T-cell (primary cell): ENCODE measurements around the gene MINK1. TPM values are rescaled to one million over a fixed set of nuclear protein-coding genes. Genes with fewer than 3 reads are reported as not detected.

Experiments used
- ATAC-seq, 4 experiments: fragments of 200-7000 bp in 3 of 4; fragments of 150-1000 bp in 1 of 4; cut with Tn5 transposase; replicated peaks in 1 of 4; 1 replicate in 3 of 4; 2 replicates in 1 of 4; pipeline ENCODE4 v1.10.0; 2021; ENCODE audit warnings: moderate library complexity in 3 of 4, mild to moderate bottlenecking in 2 of 4, moderate number of reproducible peaks in 1 of 4
- CTCF ChIA-PET, 2 donors: fragments of 300-600 bp; sonication (Branson Sonifier 250); formaldehyde crosslinking; loops; one replicate each; lab custom pipeline; 2022; ENCODE audit warnings: antibody characterized with exemption in 2 of 2; lab: Charles Lee
- POLR2A ChIA-PET, 2 donors: fragments of 300-600 bp; sonication (Branson Sonifier 250); formaldehyde crosslinking; loops; one replicate each; lab custom pipeline; 2022; ENCODE audit warnings: antibody characterized with exemption in 2 of 2; lab: Charles Lee
- DNase-seq, 35 experiments: peaks; one replicate each; pipeline versions ENCODE4 v3.0.0 to v3.0.0-alpha.2; 2013 to 2023
- H3K27ac ChIP-seq: one replicate; pipeline ENCODE4 v1.5.1; 2013; ENCODE audit warnings: low read length
- H3K27me3 ChIP-seq, 2 experiments: replicated peaks in 1 of 2; 1 replicate in 1 of 2; 2 replicates in 1 of 2; pipeline versions ENCODE4 v1.6.1 to v1.7.0; 2013; ENCODE audit warnings: low read length in 1 of 2, mixed read lengths in 1 of 2; ENCODE audit not compliant: control insufficient read depth in 2 of 2, insufficient read depth in 2 of 2; ENCODE audit errors: extremely low read depth in 1 of 2
- H3K36me3 ChIP-seq, 2 donors: 1 replicate in 1 of 2; 2 replicates in 1 of 2; pipeline versions ENCODE4 v1.6.1 to v1.7.0; 2013; ENCODE audit warnings: low read length in 1 of 2; ENCODE audit not compliant: control insufficient read depth in 2 of 2, insufficient read depth in 1 of 2; ENCODE audit errors: extremely low read depth in 1 of 2
- H3K4me1 ChIP-seq, 2 experiments: 1 replicate in 1 of 2; 2 replicates in 1 of 2; pipeline versions ENCODE4 v1.6.1 to v1.7.0; 2013; ENCODE audit warnings: low read length in 2 of 2, mixed read lengths in 1 of 2; ENCODE audit not compliant: insufficient read depth in 2 of 2, control insufficient read depth in 1 of 2; ENCODE audit errors: extremely low read depth in 1 of 2
- H3K4me3 ChIP-seq, 2 donors: 1 replicate in 1 of 2; 2 replicates in 1 of 2; pipeline versions ENCODE4 v1.5.1 to v1.7.0; 2013; ENCODE audit warnings: mild to moderate bottlenecking in 2 of 2, low read length in 1 of 2, moderate library complexity in 1 of 2; ENCODE audit not compliant: control insufficient read depth in 1 of 2; ENCODE audit errors: extremely low read depth in 1 of 2
- H3K9me3 ChIP-seq: 2 replicates; pipeline ENCODE4 v1.7.0; 2013
- H3K27ac Mint-ChIP-seq, 2 donors: one replicate each; pipeline ENCODE4 v1.8.0; 2020 to 2021; ENCODE audit warnings: mild to moderate bottlenecking in 2 of 2, mixed read lengths in 2 of 2
- H3K27me3 Mint-ChIP-seq, 2 donors: one replicate each; pipeline ENCODE4 v1.8.0; 2021 to 2022; ENCODE audit warnings: mixed read lengths in 2 of 2
- H3K36me3 Mint-ChIP-seq: one replicate; pipeline ENCODE4 v1.8.0; 2021; ENCODE audit warnings: mixed read lengths
- H3K4me1 Mint-ChIP-seq, 3 donors: one replicate each; pipeline ENCODE4 v1.8.0; 2020 to 2022; ENCODE audit warnings: mixed read lengths in 3 of 3, mild to moderate bottlenecking in 1 of 3
- H3K4me3 Mint-ChIP-seq, 3 donors: one replicate each; pipeline ENCODE4 v1.8.0; 2020 to 2022; ENCODE audit warnings: mild to moderate bottlenecking in 3 of 3, mixed read lengths in 3 of 3, moderate library complexity in 3 of 3
- H3K9me3 Mint-ChIP-seq, 3 donors: one replicate each; pipeline ENCODE4 v1.8.0; 2020 to 2022; ENCODE audit warnings: mixed read lengths in 3 of 3
- WGBS: methylation state at CpG from one replicate; pipeline ENCODE4 v1.1.5; 2013; ENCODE audit warnings: missing lambda C conversion rate; ENCODE audit not compliant: insufficient coverage; 5-methylcytosine and 5-hydroxymethylcytosine counted together
- total RNA-seq, 35 experiments: library from RNA in 6 of 35; stranded (reverse) in 6 of 35; fragments of 120-200 nt in 1 of 35; gene quantifications; one replicate each; pipeline versions ENCODE4 v1.2.1 to v1.2.4 and lab custom pipeline; 2013 to 2026

Gene MINK1
- total RNA-seq, 5 donors from 2014 or later (not counting 1 experiment from before 2014, with no cell fraction given): 156 to 189 (median 164) TPM

- Mint-ChIP-seq H3K27ac (peak overlapping the region; percentile 96 to 97), H3K9me3 (no peaks in the 10 kb centered on the region), H3K36me3 (peaks cover 47% of the 10 kb centered on the region), H3K4me3 (peak overlapping the region; percentile 91 to 100 (median 94)), H3K27me3 (no peaks in the 10 kb centered on the region), H3K4me1 (peaks cover 72 to 79% (median 77%) of the 10 kb centered on the region in 3 donors)
- ATAC-seq: no peak
- WGBS: 0% methylated on average over 3 of the region's 4 CpGs
- Histone ChIP-seq H3K4me1 (peaks cover 37 to 74% of the 10 kb centered on the region in 2 experiments), H3K27me3 (no peaks in the 10 kb centered on the region), H3K4me3 (peak overlapping the region; percentile 85 to 99), H3K9me3 (no peaks in the 10 kb centered on the region), H3K36me3 (peaks cover 11 to 59% of the 10 kb centered on the region in 2 donors), H3K27ac (peak overlapping the region; percentile 75)
- CTCF ChIA-PET: no interaction called here
- DNase-seq: no peak
- POLR2A ChIA-PET: no interaction called here
These were observed 108.1 kb downstream of the MINK1 start for GRCh38 chr17:4941319-4941610.

- no peaks in the 10 kb centered on the region for H3K27me3 Mint-ChIP-seq
- H3K4me3 Mint-ChIP-seq: peak overlapping the region; percentile 91 to 100 (median 94)
- CTCF ChIA-PET: no interaction called here
- peaks cover 74 to 79% (median 79%) of the 10 kb centered on the region in 3 donors for H3K4me1 Mint-ChIP-seq
- H3K27ac Mint-ChIP-seq: peak overlapping the region; percentile 96 to 97
- peaks cover 50% of the 10 kb centered on the region for H3K36me3 Mint-ChIP-seq
- Histone ChIP-seq H3K9me3 (no peaks in the 10 kb centered on the region), H3K4me3 (peak overlapping the region; percentile 60 to 100), H3K27me3 (no peaks in the 10 kb centered on the region), H3K36me3 (peaks cover 8 to 58% of the 10 kb centered on the region in 2 donors), H3K27ac (peak overlapping the region; percentile 97), H3K4me1 (peaks cover 39 to 76% of the 10 kb centered on the region in 2 experiments)
- no peaks in the 10 kb centered on the region for H3K9me3 Mint-ChIP-seq
- ATAC-seq (no peak), DNase-seq (no peak)
- POLR2A ChIA-PET: no interaction called here
- 100% methylated on average over 1 of the region's 13 CpGs for WGBS
These were observed 109.8 kb downstream of the MINK1 start for GRCh38 chr17:4942760-4943508.

GRCh38 chr17:4944163-4944553 lies 111.0 kb downstream of the MINK1 start:
- ChIA-PET CTCF (no interaction called here), POLR2A (no interaction called here)
- peaks cover 39 to 66% of the 10 kb centered on the region in 2 experiments for H3K4me1 ChIP-seq
- peaks cover 8 to 51% of the 10 kb centered on the region in 2 donors for H3K36me3 ChIP-seq
- Mint-ChIP-seq H3K27ac (peak overlapping the region; percentile 96 to 97), H3K4me1 (peaks cover 64 to 73% (median 69%) of the 10 kb centered on the region in 3 donors), H3K27me3 (no peaks in the 10 kb centered on the region), H3K9me3 (no peaks in the 10 kb centered on the region), H3K4me3 (peak overlapping the region; percentile 97 to 100 (median 98)), H3K36me3 (peaks cover 50% of the 10 kb centered on the region)
- H3K27me3 ChIP-seq: no peaks in the 10 kb centered on the region
- H3K4me3 ChIP-seq: peak overlapping the region; percentile 60 to 100
- DNase-seq (peak in 31 of 35 experiments; percentile 17 to 77 (median 39)), ATAC-seq (peak in 3 of 4 experiments; percentile 13 to 18 (median 17))
- WGBS: 0% methylated on average over 1 of the region's 3 CpGs
- H3K9me3 ChIP-seq: no peaks in the 10 kb centered on the region
- H3K27ac ChIP-seq: peak overlapping the region; percentile 97

DNA sequence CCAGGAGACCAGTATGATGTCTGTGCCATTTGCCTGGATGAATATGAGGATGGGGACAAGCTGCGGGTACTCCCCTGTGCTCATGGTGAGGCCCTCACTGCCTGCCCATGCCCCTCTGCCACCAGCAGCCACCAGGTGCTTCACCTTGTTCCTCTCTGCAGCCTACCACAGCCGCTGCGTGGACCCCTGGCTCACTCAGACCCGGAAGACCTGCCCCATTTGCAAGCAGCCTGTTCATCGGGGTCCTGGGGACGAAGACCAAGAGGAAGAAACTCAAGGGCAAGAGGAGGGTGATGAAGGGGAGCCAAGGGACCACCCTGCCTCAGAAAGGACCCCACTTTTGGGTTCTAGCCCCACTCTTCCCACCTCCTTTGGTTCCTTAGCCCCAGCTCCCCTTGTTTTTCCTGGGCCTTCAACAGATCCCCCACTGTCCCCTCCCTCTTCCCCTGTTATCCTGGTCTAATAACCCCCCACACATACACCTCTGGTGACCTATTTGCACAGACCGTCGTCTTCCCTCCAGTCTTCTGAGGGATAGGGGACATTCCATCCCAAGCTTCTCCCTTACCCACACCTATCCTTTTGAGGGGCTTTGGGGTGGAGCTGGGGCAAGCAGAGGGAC lies 111.5 kb downstream of the MINK1 start:
- H3K9me3 Mint-ChIP-seq: no peaks in the 10 kb centered on the region
- DNase-seq: peak in 1 of 35 experiments; percentile 22
- peak overlapping the region; percentile 96 to 97 for H3K27ac Mint-ChIP-seq
- Histone ChIP-seq H3K4me3 (peak overlapping the region; percentile 60 to 100), H3K9me3 (no peaks in the 10 kb centered on the region), H3K27ac (peak overlapping the region; percentile 97), H3K4me1 (peaks cover 39 to 62% of the 10 kb centered on the region in 2 experiments), H3K36me3 (peaks cover 8 to 51% of the 10 kb centered on the region in 2 donors), H3K27me3 (no peaks in the 10 kb centered on the region)
- 0% methylated on average over 4 of the region's 8 CpGs for WGBS
- no peak for ATAC-seq
- ChIA-PET POLR2A (interaction anchor here in 1 of 2 donors (0.6 to 1.4 kb wide), 2 partner anchors 23 to 145 kb away, joined by 5 to 6 read pairs; partner anchors contain the start of gene SPAG7), CTCF (interaction anchor here in 1 of 2 donors (1.0 kb wide), 1 partner anchor 22 kb away, joined by 4 read pairs; no protein-coding TSS in a partner anchor)
- peaks cover 50% of the 10 kb centered on the region for H3K36me3 Mint-ChIP-seq
- peak overlapping the region; percentile 97 to 100 (median 98) for H3K4me3 Mint-ChIP-seq
- H3K4me1 Mint-ChIP-seq: peaks cover 62 to 72% (median 67%) of the 10 kb centered on the region in 3 donors
- no peaks in the 10 kb centered on the region for H3K27me3 Mint-ChIP-seq

DNA sequence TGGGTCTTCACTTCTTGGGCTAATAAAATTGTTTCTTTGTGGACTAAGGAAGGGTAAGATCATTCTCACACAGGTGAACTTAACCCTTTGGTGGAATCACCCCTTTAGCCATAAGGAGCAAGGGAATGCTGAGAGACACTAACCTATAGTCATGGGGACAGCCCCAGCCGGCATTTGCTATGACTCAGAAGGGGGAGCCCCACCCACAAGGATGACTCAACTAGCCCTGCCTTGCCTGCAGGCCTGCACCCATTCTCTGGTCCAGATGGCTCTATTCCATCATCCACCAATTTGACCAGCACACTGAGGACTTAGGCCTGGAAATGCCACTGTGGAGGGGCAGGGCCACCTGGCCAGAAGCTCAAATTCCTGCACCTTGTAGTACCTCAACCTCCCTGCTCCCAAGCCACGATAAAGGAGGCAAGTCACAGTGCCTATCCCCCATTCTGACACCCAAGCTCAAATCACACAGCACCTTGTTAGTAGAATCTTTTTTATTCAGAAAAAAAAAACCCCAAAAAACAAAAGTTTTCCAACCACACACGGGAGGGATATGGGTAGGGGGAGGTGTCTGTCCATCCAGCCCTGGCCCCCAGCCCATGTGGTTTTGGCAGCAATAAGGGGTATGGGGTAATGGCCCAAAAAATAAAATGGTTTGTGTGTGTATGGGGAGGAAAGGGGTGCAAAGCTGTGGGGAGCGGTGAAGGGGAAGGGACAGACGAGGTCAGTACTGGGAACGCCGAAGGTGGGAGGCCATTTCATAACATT lies 112.2 kb downstream of the MINK1 start:
- Histone ChIP-seq H3K9me3 (no peaks in the 10 kb centered on the region), H3K4me3 (peak overlapping the region; percentile 60 to 100), H3K27ac (peak overlapping the region; percentile 97), H3K27me3 (no peaks in the 10 kb centered on the region), H3K4me1 (peaks cover 39 to 66% of the 10 kb centered on the region in 2 experiments), H3K36me3 (peaks cover 8 to 51% of the 10 kb centered on the region in 2 donors)
- Mint-ChIP-seq H3K9me3 (no peaks in the 10 kb centered on the region), H3K27ac (peak overlapping the region; percentile 96 to 97), H3K4me3 (peak overlapping the region; percentile 97 to 100 (median 98)), H3K27me3 (no peaks in the 10 kb centered on the region), H3K4me1 (peaks cover 63 to 75% (median 67%) of the 10 kb centered on the region in 3 donors), H3K36me3 (peaks cover 50% of the 10 kb centered on the region)
- ChIA-PET CTCF (interaction anchor here in 1 of 2 donors (1.0 kb wide), 1 partner anchor 21 kb away, joined by 4 read pairs; no protein-coding TSS in a partner anchor), POLR2A (interaction anchor here in 1 of 2 donors (0.6 to 1.4 kb wide), 3 partner anchors 22 to 145 kb away, joined by 3 to 6 read pairs (median 5); partner anchors contain the start of gene SPAG7)
- DNase-seq (peak in 34 of 35 experiments; percentile 34 to 80 (median 52)), ATAC-seq (peak in 3 of 4 experiments; percentile 24 to 31 (median 24))
- 14% methylated on average over 4 of the region's 7 CpGs for WGBS
